ENCODE data around the gene KRT38. TPM values are rescaled to one million over a fixed set of nuclear protein-coding genes. Genes with fewer than 3 reads are reported as not detected.

Gene KRT38
- total and polyA plus RNA-seq, 2 of the 8 experiments (the other 6 are each of a cell fraction or from before 2014, with no cell fraction given), result not detected

- CTCF ChIA-PET (ENCODE audit: partially characterized antibody), result interaction anchor here (0.5 to 33.9 kb wide), 4 partner anchors 12 to 182 kb away, joined by 3 to 427 read pairs (median 51); partner anchors contain the start of gene KRT36
- no peaks in the 10 kb centered on the region for H3K23me2 ChIP-seq (ENCODE audit: low read depth, low read length)
- TF ChIP-seq EP300 (IDR thresholded peaks at IDR 0.05; ENCODE audit: borderline replicate concordance in 1 of 2, low read depth in 2 of 2, low read length in 2 of 2) (no peak), FOSL1 (IDR thresholded peaks at IDR 0.05; ENCODE audit: insufficient read depth, low read depth, low read length) (no peak), TBP (IDR thresholded peaks at IDR 0.05; ENCODE audit: low read depth, low read length) (no peak), MAX (IDR thresholded peaks at IDR 0.05) (no peak), POU5F1 (IDR thresholded peaks at IDR 0.05; ENCODE audit: low read depth, low read length) (no peak), BCL11A (IDR thresholded peaks at IDR 0.05; ENCODE audit: low read depth in 2 of 2, low read length in 2 of 2) (no peak)
- H3K36me3 ChIP-seq (ENCODE audit: control insufficient read depth in 2 of 4, insufficient read depth in 4 of 4, low read length in 3 of 4), result no peaks in the 10 kb centered on the region
- no peak overlapping the region for H3K27ac ChIP-seq (ENCODE audit: low read depth, low read length)
- H2BK5ac ChIP-seq (ENCODE audit: low read depth, low read length), result no peak overlapping the region
- no peak overlapping the region for H4K91ac ChIP-seq (replicated peaks; ENCODE audit: insufficient read length, low read length)
- no peak overlapping the region for H3K9ac ChIP-seq (replicated peaks in 1 of 4; ENCODE audit: extremely low read depth in 1 of 4, low read depth in 3 of 4, low read length in 3 of 4)
- H4K20me1 ChIP-seq (replicated peaks in 1 of 2; ENCODE audit: control insufficient read depth in 1 of 2, insufficient read depth in 2 of 2, low read length in 2 of 2), result no peaks in the 10 kb centered on the region
- no peak overlapping the region for H3K56ac ChIP-seq (replicated peaks; ENCODE audit: insufficient read length, low read depth, low read length)
- DNase-seq (ENCODE audit: low read depth in 1 of 2, low spot score in 2 of 2) (no peak), FAIRE-seq (no peak)
- H2BK120ac ChIP-seq (replicated peaks; ENCODE audit: low read depth, low read length), result no peak overlapping the region
- no peaks in the 10 kb centered on the region for H3K79me1 ChIP-seq (ENCODE audit: low read depth, low read length)
- no peak overlapping the region for H2AFZ ChIP-seq (ENCODE audit: low read length)
- POLR2A ChIA-PET (ENCODE audit: partially characterized antibody), result interaction anchor here (1.4 to 1.5 kb wide), 2 partner anchors 11 to 42 kb away, joined by 5 read pairs; no protein-coding TSS in a partner anchor
- WGBS, 2 experiments (ENCODE audit: extremely low coverage in 1 of 2, insufficient coverage in 1 of 2, insufficient read length in 1 of 2, insufficient replicate concordance in 2 of 2, low coverage in 1 of 2, low lambda C conversion rate in 2 of 2, missing lambda C conversion rate in 1 of 2), result 52% methylated on average over 2 of the region's 2 CpGs; no CpG with 5 or more reads in 1 of the 2 experiments
- no peak overlapping the region for H3K4me2 ChIP-seq (ENCODE audit: insufficient read depth in 1 of 2, low read depth in 2 of 2, low read length in 2 of 2)
- no peak overlapping the region for H2BK15ac ChIP-seq (ENCODE audit: low read length)
- H2AK5ac ChIP-seq (ENCODE audit: low read depth, low read length), result no peak overlapping the region
- no peaks in the 10 kb centered on the region for H3K4me1 ChIP-seq (replicated peaks in 1 of 4; ENCODE audit: control insufficient read depth in 3 of 4, insufficient read depth in 4 of 4, low read length in 3 of 4)
- no peak overlapping the region for H3K23ac ChIP-seq (ENCODE audit: insufficient read length)
- H3K18ac ChIP-seq (ENCODE audit: extremely low read depth, low read length), result no peak overlapping the region
- H3K9me3 ChIP-seq (ENCODE audit: insufficient read depth in 2 of 2, low read depth in 1 of 2, low read length in 1 of 2), result no peaks in the 10 kb centered on the region
- H3K79me2 ChIP-seq (ENCODE audit: control insufficient read depth in 1 of 2, insufficient read depth in 2 of 2, low read length in 2 of 2), result no peaks in the 10 kb centered on the region
- H4K5ac ChIP-seq (ENCODE audit: insufficient read length, low read depth, low read length), result no peak overlapping the region
- H3K27me3 ChIP-seq (replicated peaks in 1 of 4; ENCODE audit: control insufficient read depth in 3 of 4, extremely low read depth in 1 of 4, insufficient read depth in 3 of 4, low read length in 3 of 4), result no peaks in the 10 kb centered on the region; a peak in 2 of 7 replicates
- no peak overlapping the region for H3K14ac ChIP-seq (ENCODE audit: insufficient read length)
- H2BK20ac ChIP-seq (ENCODE audit: low read length), result no peak overlapping the region
- no peak overlapping the region for H4K8ac ChIP-seq (ENCODE audit: extremely low read depth, insufficient read depth, low read length)
- no peak overlapping the region for H3K4ac ChIP-seq (replicated peaks; ENCODE audit: insufficient read length, low read depth, low read length)
- H2BK12ac ChIP-seq (ENCODE audit: low read depth, low read length), result no peak overlapping the region
- H3K4me3 ChIP-seq (ENCODE audit: extremely low read depth in 1 of 4, insufficient read depth in 2 of 4, low read depth in 3 of 4, low read length in 4 of 4), result no peak overlapping the region
Observed at GRCh38 chr17:41480136-41480535, 39.4 kb upstream of the KRT38 start.

All from H1 (cell line).